Astrocyte of the hippocampus (primary cell): Measurements from ENCODE around the gene ADM5.

Source experiments
- DNase-seq: peaks from one replicate; pipeline ENCODE4 v3.0.0; 2011; ENCODE audit warnings: low read depth, low spot score

The ADM5 gene, protein sequence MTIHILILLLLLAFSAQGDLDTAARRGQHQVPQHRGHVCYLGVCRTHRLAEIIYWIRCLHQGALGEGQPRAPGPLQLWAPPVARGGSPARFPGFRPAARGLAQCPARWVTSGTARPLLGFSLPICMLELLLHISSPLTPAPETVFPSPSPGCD

GRCh38 chr19:49689133-49690078 lies at the start of gene ADM5:
Gene ADM5, plus strand, starts transcription at chr19:49689594. Its CDS starts 244 bp downstream, at chr19:49689838.
- DNase-seq: peak; percentile 66

- peak; percentile 100 for DNase-seq
Observed at GRCh38 chr19:49640113-49640898, 49.1 kb upstream of the ADM5 start, which contains the start of gene RRAS. Gene RRAS, minus strand, starts transcription at chr19:49640143. Its CDS starts 45 bp downstream, at chr19:49640098.

DNA sequence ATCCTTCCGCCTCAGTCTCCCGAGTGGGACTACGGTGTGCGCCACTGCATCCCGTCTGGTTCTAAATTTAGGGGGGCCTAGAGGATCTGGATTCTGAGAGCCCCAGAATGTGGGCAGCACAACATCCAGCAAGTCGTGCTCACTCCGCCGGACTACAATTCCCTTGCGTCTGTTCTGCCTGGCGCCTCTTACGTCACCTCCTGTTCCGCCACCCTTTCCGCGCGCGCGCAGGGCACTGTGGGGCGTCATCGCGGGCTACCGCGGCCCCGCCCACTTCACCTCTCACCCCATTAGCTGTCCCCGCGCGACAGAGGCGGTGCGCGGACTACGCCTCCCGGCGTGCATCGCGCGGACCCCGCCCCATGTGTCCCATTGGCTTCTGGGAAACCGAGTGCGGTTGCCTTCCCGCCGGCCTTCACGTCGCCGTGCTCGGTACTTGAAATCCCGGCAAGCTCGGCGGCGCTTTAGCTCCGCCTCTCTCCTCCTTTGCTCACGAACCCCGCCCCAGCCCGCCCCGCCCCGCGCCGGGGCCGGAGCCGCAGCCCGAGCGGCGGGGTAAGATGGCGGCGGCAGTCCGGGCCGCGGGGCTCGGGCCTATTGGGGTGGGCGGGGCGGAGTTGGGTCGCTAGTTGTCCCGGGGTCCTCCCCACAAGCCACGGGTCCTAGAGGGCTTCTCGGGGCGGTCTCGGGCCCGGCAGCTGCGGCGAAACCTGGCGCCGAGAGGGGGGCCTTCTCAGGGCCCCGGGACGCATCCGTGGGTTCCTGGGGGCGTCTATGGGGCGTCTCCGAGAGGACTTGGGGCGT lies 47.5 kb upstream of the ADM5 start, which contains the start of gene SCAF1:
Gene SCAF1, plus strand, starts transcription at position 522 of the 804 bp plus-strand sequence. CDS start 2,818 bp downstream, outside the sequence.
- peak; percentile 100 for DNase-seq

DNA sequence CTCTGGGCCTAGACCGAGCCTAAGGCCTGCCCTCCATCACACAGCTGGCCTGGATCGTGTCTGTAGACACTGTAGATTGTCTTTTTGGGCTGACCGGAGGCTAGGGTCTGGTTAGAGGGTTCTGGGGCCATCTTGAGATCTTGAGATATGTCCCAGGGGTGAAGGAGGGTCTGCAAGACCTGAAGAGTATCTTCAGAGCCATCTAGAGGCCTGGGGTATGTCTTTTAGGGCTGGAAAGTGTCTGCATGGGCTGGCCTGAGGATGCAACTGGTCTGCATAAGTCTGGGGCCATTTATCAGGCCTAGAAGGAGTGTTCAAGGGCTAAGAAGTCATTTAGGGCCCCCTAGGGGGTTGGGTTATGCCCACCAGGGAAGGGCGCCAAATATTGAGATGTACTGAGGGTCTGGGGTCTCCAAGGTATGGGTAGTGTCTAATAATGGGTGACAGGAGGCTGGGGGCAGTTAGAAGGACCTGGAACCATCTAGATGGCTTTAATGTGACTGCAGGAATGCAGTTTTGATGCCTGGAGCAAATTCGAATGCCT lies 46.8 kb upstream of the ADM5 start:
- DNase-seq: no peak

- no peak for DNase-seq
Observed at GRCh38 chr19:49643466-49643865, 45.9 kb upstream of the ADM5 start.

DNA sequence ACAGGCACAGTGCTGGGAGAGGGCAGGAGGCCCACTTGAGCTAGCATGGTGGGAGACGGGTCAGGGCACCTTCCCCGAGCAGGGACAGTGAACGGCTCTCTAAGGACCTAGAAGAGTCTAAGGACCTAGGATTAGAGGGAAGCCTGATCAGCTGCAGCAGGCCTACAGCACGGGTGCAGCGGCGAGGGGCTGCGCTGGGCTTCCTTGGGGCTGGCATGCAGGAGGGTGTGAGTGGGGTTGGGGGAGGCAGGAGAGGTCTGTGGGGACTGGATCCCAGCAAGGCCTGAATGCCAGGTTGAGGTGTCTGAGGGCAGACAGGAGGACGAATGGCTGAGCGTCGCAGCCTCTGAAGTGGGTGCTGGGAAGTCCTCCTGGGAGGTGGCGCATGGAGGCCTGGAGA lies 43.8 kb upstream of the ADM5 start:
- DNase-seq: no peak

GRCh38 chr19:49645995-49646394 lies 43.4 kb upstream of the ADM5 start:
- DNase-seq: no peak

DNA sequence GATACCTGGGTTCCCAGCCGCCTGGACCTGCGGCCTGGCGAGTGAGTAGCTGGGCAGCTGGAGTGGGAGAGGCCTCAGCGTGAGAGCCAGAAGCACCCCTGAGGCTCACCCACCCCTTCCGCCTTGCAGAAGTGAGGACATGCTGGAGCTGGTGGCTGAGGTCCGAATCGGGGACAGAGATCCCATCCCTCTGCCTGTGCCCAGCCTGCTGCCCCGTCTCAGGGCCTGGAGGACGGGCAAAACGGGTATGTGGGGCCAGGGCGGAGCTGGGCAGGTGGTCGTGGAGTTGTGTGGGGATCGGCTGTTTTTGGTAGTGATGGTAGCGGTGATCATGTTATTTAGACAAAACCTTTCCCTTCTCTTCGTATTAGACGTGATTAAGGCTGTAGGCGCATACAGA lies 42.8 kb upstream of the ADM5 start:
- DNase-seq: no peak

GRCh38 chr19:49651029-49651819 lies 38.2 kb upstream of the ADM5 start:
- no peak for DNase-seq

GRCh38 chr19:49651820-49652550 lies 37.4 kb upstream of the ADM5 start:
- DNase-seq: no peak

DNA sequence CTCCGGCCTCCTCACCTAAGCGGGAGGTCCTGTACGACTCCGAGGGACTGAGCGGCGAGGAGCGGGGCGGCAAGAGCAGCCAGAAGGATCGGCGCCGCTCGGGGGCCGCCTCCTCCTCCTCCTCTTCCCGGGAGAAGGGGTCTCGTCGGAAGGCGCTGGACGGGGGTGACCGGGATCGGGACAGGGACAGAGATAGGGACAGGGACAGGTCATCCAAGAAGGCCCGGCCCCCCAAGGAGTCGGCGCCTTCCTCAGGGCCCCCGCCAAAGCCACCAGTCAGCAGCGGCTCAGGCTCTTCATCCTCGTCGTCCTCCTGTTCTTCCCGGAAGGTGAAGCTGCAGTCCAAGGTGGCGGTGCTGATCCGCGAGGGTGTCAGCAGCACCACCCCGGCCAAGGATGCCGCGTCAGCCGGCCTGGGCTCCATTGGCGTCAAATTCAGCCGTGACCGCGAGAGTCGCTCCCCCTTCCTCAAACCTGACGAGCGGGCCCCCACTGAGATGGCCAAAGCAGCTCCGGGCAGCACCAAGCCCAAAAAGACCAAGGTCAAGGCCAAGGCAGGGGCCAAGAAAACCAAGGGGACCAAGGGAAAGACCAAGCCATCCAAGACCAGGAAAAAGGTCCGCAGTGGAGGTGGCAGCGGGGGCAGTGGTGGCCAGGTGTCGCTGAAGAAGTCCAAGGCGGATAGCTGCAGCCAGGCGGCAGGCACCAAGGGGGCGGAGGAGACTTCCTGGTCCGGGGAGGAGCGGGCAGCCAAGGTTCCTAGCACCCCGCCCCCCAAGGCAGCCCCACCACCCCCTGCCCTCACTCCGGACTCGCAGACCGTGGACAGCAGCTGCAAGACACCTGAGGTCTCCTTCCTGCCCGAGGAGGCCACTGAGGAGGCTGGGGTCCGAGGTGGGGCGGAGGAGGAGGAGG lies 36.6 kb upstream of the ADM5 start:
- no peak for DNase-seq

DNA sequence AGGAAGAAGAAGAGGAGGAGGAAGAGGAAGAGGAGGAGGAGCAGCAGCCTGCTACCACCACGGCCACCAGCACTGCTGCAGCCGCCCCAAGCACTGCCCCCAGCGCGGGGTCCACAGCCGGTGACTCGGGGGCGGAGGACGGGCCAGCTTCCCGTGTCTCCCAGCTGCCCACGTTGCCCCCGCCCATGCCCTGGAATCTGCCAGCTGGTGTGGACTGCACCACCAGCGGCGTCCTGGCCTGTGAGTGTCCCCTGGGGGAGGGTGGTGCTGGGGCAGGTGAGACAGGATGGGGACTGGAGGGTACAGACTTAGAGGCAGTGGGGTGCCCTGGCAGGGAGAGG lies 36.0 kb upstream of the ADM5 start:
- no peak for DNase-seq

DNA sequence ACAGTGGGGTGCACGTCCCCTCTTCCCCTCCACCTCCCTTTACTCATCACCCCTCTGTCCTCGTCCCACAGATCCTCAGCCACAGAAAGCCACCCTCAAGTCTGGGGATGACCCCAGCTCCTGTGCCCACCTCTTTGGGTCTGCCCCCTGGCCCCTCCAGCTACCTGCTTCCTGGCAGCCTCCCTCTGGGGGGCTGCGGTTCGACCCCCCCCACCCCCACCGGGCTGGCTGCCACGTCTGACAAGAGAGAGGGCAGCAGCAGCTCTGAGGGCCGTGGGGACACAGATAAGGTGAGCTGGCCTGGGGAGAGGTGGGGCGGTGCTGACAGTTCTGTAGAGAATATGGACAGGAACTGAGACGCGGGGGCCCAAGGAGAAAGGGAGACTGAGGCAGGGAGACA lies 34.8 kb upstream of the ADM5 start:
- DNase-seq: no peak

DNA sequence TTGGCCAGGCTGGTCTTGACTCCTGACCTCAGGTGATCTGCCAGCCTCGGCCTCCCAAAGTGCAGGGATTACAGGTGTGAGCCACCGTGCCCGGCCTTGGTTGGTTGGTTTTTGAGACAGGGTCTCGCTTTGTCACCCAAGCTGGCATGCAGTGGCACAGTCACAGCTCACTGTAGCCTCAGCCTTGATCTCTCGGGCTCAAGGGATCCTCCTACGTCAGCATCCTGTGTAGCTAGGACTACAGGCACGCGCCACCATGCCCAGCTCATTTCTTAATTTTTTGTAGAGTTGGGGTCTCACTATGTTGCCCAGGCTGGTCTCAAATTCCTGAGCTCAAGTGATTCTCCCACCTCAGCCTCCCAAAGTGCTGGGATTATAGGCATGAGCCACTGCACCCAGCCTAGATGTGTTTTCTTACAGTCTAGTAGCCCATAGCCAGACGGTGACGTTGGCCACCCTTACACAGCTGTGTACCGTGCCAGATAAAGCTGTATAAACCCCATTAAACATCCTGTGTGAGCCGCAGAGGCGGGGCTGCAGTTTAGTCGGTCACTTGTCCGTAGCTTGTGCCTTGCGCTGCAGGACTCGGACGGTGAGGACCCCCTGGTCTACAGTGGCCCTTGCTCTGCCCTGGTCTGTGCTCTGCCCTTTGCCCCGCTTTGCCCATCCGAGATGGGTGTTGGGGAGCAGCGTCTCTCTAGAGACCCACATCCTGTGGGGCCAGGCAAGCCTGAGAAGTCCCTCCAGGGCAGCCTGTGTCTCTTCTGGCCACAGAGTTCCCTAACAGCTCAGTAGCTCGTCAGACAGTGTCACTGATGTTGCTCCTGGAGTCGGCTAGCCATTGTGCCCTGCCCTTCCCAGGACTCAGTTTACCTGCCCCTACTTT lies 33.6 kb upstream of the ADM5 start:
- no peak for DNase-seq

DNA sequence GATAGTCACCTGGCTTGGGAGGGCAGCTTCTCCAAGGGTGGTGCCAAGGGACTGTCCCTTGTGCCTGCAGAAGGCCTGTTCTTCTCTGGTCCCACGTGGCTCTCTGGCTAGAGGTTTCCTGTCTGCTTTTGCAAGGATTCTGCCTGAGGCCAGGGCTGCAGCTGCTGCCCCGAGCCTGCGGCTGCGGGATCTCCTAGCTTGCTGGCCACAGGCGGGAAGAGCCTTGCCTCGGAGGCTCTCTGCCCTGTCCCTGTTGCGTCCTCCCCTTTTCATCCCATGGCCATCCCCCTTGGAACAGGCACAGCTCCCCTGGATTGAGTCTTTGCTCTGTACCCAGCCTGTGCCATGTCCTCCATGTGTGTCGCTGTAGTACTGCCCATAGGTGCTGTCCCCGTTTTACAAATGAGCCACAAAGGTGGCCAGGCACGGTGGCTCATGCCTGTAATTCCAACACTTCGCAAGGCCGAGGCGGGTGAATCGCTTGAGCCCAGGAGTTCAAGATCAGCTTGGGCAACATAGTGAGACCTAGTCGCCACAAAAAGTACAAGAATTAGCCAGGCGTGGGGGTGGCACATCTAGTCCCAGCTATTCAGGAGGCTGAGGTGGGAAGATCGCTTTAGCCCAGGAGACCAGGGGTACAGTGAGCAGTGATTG lies 32.8 kb upstream of the ADM5 start:
- DNase-seq: no peak

DNA sequence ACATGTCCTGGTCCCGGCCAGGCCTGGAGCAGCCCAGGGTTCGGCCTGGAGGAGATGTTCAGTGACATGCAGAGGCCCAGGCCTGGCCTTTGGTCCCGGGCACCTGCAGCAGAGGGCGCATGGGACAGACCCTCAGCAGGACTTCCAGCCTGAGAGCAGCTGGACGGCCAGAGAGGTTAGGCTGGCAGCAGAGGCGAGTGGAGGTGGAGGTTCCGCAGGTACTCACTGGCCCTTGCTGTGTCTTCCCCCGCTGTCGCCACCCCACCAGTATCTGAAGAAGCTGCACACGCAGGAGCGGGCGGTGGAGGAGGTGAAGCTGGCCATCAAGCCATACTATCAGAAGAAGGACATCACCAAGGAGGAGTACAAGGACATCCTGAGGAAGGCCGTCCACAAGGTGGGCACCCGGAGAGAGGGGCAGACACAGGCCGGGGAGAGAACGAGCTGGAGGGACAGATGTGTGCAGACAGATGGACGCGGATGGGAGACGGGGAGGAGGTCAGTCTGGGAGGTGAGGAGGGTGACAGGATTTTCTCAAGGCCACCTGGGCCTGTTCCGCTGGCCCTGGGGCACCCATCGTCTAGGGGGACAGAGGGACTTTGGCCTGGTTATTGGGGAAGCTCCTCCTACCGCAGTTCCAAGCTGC lies 31.8 kb upstream of the ADM5 start:
- no peak for DNase-seq
